HG02981 (cell line): ENCODE measurements around the gene CDKN2C.

Experiments used
- ATAC-seq: cut with Tn5 transposase; IDR thresholded peaks from one replicate; pipeline ENCODE4 v1.9.1; 2021; ENCODE audit warnings: mild to moderate bottlenecking, moderate library complexity; ENCODE audit not compliant: unreplicated experiment

Gene CDKN2C

GRCh38 chr1:51014878-51015277 lies 44.8 kb downstream of the CDKN2C start:
- no peak for ATAC-seq

GRCh38 chr1:51019811-51020210 lies 49.8 kb downstream of the CDKN2C start:
- ATAC-seq, result no peak
